Measurements from ENCODE around the gene ROBO3.

Gene ROBO3

DNA sequence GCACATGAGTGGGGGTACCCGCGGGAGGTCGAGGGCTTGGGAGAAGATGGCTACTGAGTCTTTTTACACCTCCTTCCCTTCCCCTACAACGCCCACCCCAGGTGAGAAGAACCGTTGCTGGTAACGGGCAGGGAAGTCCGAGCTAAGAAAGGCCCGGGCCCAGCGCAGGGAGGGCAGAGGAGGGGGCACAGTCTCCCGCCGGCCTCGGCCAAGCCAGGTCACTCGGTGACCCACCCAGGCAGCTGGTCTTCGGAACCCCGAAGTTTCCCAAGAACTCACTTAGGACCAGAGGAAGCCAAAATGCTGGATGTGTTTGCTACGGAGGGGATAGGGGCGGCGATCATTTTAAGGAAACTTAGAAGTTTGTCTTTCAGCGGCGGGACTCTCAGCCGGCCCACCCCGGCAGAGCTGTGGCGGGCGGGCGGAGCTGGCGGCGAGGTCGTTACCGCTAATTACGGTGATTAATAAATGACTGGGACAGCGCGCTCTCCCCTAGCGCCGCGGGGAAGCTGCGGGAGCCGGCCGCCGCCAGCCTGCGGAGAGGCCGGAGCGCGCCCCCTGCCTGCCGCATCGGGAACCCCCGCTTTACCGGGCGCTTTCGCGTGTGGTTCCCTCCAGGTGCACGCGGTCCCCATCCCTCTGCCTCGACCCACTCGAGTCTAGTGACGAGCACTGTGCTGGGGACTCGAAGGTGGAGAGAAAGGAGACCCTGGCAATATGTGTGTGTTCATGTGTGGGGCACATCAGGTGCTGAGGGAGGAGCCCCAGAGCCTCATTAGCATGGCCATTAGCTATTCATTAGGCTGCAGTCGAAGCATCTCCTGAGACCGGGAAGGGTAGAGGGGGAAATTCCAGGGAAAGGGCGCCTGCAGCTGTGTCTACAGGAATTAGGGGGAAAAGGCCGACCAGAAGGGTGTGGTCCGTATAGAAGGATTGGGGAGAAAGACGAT is 945 bp downstream of the ROBO3 start:
- Histone ChIP-seq H3K9me3 (ENCODE audit: control insufficient read depth in 2 of 2, low read length in 2 of 2) (no peaks in the 10 kb centered on the region), H3K36me3 (ENCODE audit: control insufficient read depth in 2 of 2, insufficient read depth in 2 of 2, low read length in 2 of 2) (no peaks in the 10 kb centered on the region), H3K4me3 (ENCODE audit: low read length in 2 of 2) (peak overlapping the region in 1 of 2 donors; percentile 31), H3K4me1 (ENCODE audit: control insufficient read depth in 2 of 2, insufficient read depth in 2 of 2, low read length in 2 of 2) (peaks cover 6 to 12% of the 10 kb centered on the region in 2 donors), H3K9ac (ENCODE audit: low read depth in 1 of 2, low read length in 2 of 2) (no peak overlapping the region), H3K27me3 (ENCODE audit: control insufficient read depth in 2 of 2, insufficient read depth in 2 of 2, low read length in 2 of 2) (peaks cover 81 to 89% of the 10 kb centered on the region in 2 donors), H3K27ac (ENCODE audit: low read depth in 2 of 2, low read length in 2 of 2) (no peak overlapping the region)

DNA sequence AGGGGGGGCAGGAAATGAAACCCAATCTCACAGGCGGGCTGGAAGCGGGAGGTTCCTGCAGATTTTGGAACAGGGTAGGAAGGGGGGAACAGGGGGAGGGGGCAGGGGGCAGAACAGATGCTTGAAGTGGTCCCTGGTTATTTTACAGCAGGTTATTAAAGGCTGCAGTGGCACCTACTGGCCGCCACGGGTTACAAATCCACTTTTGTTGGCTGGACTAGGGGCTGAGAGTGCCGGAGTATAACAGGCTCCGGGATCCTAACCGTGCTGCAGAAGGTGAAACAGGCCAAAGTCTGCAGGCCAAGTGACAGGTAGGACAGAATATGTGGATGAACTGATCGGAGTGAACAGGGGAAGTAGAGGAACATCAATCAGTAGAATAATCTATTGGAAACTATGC is 2.5 kb downstream of the ROBO3 start:
- Histone ChIP-seq H3K27ac (ENCODE audit: low read depth in 2 of 2, low read length in 2 of 2) (no peak overlapping the region), H3K9ac (ENCODE audit: low read depth in 1 of 2, low read length in 2 of 2) (no peak overlapping the region), H3K4me3 (ENCODE audit: low read length in 2 of 2) (no peak overlapping the region), H3K36me3 (ENCODE audit: control insufficient read depth in 2 of 2, insufficient read depth in 2 of 2, low read length in 2 of 2) (no peaks in the 10 kb centered on the region), H3K4me1 (ENCODE audit: control insufficient read depth in 2 of 2, insufficient read depth in 2 of 2, low read length in 2 of 2) (peaks cover 6 to 12% of the 10 kb centered on the region in 2 donors), H3K27me3 (ENCODE audit: control insufficient read depth in 2 of 2, insufficient read depth in 2 of 2, low read length in 2 of 2) (peaks cover 77 to 85% of the 10 kb centered on the region in 2 donors), H3K9me3 (ENCODE audit: control insufficient read depth in 2 of 2, low read length in 2 of 2) (no peaks in the 10 kb centered on the region)

DNA sequence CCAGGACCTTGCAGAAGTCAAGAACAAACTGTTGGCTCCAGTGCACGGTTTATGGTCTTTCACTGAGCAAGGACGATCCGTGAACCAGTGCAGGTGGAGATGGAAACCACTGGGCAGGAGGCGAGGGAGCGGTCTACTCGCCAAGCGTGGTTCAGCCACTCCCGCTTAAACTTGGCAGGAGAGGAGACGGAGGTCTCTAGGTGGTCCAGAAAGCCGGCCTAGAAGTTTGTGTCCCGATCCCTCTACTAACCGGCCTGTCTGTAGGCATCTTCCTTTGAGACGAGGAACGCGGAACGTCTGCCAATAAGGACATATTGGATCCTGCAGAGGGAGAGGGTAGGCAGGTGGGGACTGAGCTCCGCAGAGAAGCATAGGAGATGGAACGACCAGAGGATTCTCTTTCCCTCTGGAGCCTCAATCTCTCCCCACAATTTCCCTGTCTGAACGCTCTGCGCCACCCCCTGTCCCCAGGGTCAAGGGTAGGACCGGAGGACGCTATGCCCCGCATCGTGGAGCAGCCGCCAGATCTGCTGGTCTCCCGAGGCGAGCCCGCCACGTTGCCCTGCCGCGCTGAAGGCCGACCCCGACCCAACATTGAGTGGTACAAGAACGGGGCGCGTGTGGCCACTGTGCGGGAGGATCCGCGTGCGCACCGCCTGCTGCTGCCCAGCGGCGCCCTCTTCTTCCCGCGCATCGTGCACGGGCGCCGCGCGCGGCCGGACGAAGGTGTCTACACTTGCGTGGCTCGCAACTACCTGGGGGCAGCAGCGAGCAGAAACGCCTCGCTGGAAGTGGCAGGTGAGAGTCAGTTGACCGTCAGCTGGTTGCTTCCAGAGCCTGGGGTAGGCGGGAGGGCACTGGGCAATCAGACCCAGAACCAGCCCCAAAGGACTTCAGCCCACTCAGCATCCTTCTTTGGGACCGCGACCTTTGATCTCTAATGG is 3.4 kb downstream of the ROBO3 start:
- H3K27me3 ChIP-seq (ENCODE audit: control insufficient read depth in 2 of 2, insufficient read depth in 2 of 2, low read length in 2 of 2): peaks cover 76 to 85% of the 10 kb centered on the region in 2 donors
- no peaks in the 10 kb centered on the region for H3K36me3 ChIP-seq (ENCODE audit: control insufficient read depth in 2 of 2, insufficient read depth in 2 of 2, low read length in 2 of 2)
- no peak overlapping the region for H3K9ac ChIP-seq (ENCODE audit: low read depth in 1 of 2, low read length in 2 of 2)
- no peak overlapping the region for H3K4me3 ChIP-seq (ENCODE audit: low read length in 2 of 2)
- H3K4me1 ChIP-seq (ENCODE audit: control insufficient read depth in 2 of 2, insufficient read depth in 2 of 2, low read length in 2 of 2): peaks cover 4 to 12% of the 10 kb centered on the region in 2 donors
- H3K27ac ChIP-seq (ENCODE audit: low read depth in 2 of 2, low read length in 2 of 2): no peak overlapping the region
- H3K9me3 ChIP-seq (ENCODE audit: control insufficient read depth in 2 of 2, low read length in 2 of 2): no peaks in the 10 kb centered on the region

DNA sequence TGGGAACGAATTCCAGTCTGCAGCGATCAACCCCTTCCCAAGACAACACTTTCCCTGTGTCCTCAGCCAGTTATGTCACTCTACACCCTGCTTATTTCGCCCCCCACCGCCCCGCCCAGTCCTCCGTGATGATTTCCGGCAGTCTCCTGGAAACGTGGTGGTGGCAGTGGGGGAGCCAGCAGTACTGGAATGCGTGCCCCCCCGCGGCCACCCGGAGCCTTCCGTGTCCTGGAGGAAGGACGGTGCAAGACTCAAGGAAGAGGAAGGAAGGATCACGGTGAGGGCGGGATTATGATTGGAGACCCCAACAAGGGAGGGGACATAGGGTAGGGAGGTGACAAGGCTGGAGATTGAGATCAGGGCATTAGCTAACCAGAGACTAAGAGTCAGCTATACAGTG is 4.1 kb downstream of the ROBO3 start:
- Histone ChIP-seq H3K27me3 (ENCODE audit: control insufficient read depth in 2 of 2, insufficient read depth in 2 of 2, low read length in 2 of 2) (peaks cover 70 to 81% of the 10 kb centered on the region in 2 donors), H3K4me3 (ENCODE audit: low read length in 2 of 2) (no peak overlapping the region), H3K9ac (ENCODE audit: low read depth in 1 of 2, low read length in 2 of 2) (no peak overlapping the region), H3K36me3 (ENCODE audit: control insufficient read depth in 2 of 2, insufficient read depth in 2 of 2, low read length in 2 of 2) (no peaks in the 10 kb centered on the region), H3K27ac (ENCODE audit: low read depth in 2 of 2, low read length in 2 of 2) (no peak overlapping the region), H3K4me1 (ENCODE audit: control insufficient read depth in 2 of 2, insufficient read depth in 2 of 2, low read length in 2 of 2) (peaks cover 4 to 12% of the 10 kb centered on the region in 2 donors), H3K9me3 (ENCODE audit: control insufficient read depth in 2 of 2, low read length in 2 of 2) (no peaks in the 10 kb centered on the region)

DNA sequence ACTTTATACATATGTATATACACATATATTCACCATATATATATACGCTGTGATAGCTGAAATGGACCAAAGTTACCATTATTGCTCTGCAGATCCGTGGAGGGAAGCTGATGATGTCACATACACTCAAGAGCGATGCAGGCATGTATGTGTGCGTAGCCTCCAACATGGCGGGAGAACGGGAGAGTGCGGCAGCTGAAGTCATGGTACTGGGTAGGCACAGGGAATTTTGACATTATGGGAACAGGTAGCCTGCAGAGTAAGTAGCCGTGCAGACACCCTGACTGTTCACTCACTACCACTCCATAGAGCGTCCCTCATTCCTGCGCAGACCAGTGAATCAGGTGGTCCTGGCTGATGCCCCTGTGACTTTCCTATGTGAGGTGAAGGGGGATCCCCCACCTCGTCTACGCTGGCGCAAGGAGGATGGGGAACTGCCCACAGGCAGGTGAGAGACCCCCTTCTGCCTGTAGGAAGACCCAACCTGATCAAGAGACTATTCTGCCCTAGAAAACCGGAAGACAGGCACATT is 4.7 kb downstream of the ROBO3 start:
- Histone ChIP-seq H3K27ac (ENCODE audit: low read depth in 2 of 2, low read length in 2 of 2) (no peak overlapping the region), H3K9ac (ENCODE audit: low read depth in 1 of 2, low read length in 2 of 2) (no peak overlapping the region), H3K36me3 (ENCODE audit: control insufficient read depth in 2 of 2, insufficient read depth in 2 of 2, low read length in 2 of 2) (no peaks in the 10 kb centered on the region), H3K4me3 (ENCODE audit: low read length in 2 of 2) (no peak overlapping the region), H3K27me3 (ENCODE audit: control insufficient read depth in 2 of 2, insufficient read depth in 2 of 2, low read length in 2 of 2) (peaks cover 65 to 78% of the 10 kb centered on the region in 2 donors), H3K4me1 (ENCODE audit: control insufficient read depth in 2 of 2, insufficient read depth in 2 of 2, low read length in 2 of 2) (peaks cover 4 to 12% of the 10 kb centered on the region in 2 donors), H3K9me3 (ENCODE audit: control insufficient read depth in 2 of 2, low read length in 2 of 2) (no peaks in the 10 kb centered on the region)

DNA sequence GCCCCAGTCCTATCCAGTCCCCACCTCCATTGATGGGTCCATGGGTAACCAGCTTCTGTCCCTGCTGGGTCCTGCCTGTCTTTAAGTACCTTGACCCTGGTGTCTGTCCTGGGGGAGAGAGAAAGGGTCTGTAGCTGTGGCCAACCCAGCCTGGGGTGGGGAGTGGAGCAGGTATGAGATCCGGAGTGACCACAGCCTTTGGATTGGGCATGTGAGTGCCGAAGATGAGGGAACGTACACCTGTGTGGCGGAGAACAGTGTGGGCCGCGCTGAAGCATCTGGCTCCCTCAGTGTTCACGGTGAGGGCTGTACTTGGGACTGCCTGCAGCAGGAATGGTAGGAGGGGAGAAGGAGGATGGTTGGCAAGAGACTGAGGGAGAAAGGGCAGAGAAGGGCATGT is 5.2 kb downstream of the ROBO3 start:
- H3K9me3 ChIP-seq (ENCODE audit: control insufficient read depth in 2 of 2, low read length in 2 of 2): no peaks in the 10 kb centered on the region
- no peak overlapping the region for H3K27ac ChIP-seq (ENCODE audit: low read depth in 2 of 2, low read length in 2 of 2)
- no peak overlapping the region for H3K4me3 ChIP-seq (ENCODE audit: low read length in 2 of 2)
- H3K9ac ChIP-seq (ENCODE audit: low read depth in 1 of 2, low read length in 2 of 2): no peak overlapping the region
- H3K4me1 ChIP-seq (ENCODE audit: control insufficient read depth in 2 of 2, insufficient read depth in 2 of 2, low read length in 2 of 2): peaks cover 4 to 12% of the 10 kb centered on the region in 2 donors
- H3K27me3 ChIP-seq (ENCODE audit: control insufficient read depth in 2 of 2, insufficient read depth in 2 of 2, low read length in 2 of 2): peaks cover 60 to 78% of the 10 kb centered on the region in 2 donors
- H3K36me3 ChIP-seq (ENCODE audit: control insufficient read depth in 2 of 2, insufficient read depth in 2 of 2, low read length in 2 of 2): no peaks in the 10 kb centered on the region

DNA sequence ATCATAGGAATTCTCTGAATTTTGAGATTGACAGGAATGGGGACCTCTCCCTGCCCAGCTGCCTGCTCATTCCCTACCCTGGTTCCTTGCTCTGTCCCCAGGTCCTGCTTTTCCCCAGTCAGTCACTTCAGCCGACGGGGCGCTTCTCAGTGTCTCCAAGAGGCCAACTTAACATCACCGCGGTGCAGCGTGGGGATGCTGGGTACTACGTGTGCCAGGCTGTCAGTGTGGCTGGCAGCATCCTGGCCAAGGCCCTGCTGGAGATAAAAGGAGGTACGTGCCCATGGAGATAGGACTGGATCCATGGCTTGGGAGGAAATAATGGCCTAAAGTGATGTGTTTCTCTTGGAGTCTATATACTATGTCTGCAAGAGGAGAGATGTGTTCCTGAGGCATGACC is 7.0 kb downstream of the ROBO3 start:
- Histone ChIP-seq H3K9ac (ENCODE audit: low read depth in 1 of 2, low read length in 2 of 2) (no peak overlapping the region), H3K27me3 (ENCODE audit: control insufficient read depth in 2 of 2, insufficient read depth in 2 of 2, low read length in 2 of 2) (peaks cover 45 to 66% of the 10 kb centered on the region in 2 donors), H3K4me1 (ENCODE audit: control insufficient read depth in 2 of 2, insufficient read depth in 2 of 2, low read length in 2 of 2) (peaks cover 5 to 8% of the 10 kb centered on the region in 2 donors), H3K9me3 (ENCODE audit: control insufficient read depth in 2 of 2, low read length in 2 of 2) (no peaks in the 10 kb centered on the region), H3K36me3 (ENCODE audit: control insufficient read depth in 2 of 2, insufficient read depth in 2 of 2, low read length in 2 of 2) (no peaks in the 10 kb centered on the region), H3K27ac (ENCODE audit: low read depth in 2 of 2, low read length in 2 of 2) (no peak overlapping the region), H3K4me3 (ENCODE audit: low read length in 2 of 2) (no peak overlapping the region)

DNA sequence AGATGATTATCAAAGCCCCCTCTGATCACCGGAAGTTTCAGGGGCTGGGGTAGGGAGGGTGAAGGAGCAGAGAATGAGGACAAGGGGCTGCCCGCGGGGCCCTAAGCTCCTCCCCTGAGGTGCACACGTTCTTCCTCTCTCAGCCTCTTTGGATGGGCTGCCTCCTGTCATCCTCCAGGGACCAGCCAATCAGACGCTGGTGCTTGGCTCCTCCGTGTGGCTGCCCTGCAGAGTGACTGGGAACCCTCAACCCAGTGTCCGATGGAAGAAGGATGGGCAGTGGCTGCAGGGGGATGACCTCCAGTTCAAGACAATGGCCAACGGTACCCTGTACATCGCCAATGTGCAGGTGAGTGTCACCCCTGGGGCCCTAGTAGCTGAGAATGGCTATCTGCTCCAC is 7.5 kb downstream of the ROBO3 start:
- H3K36me3 ChIP-seq (ENCODE audit: control insufficient read depth in 2 of 2, insufficient read depth in 2 of 2, low read length in 2 of 2): no peaks in the 10 kb centered on the region
- peaks cover 43 to 63% of the 10 kb centered on the region in 2 donors for H3K27me3 ChIP-seq (ENCODE audit: control insufficient read depth in 2 of 2, insufficient read depth in 2 of 2, low read length in 2 of 2)
- H3K4me3 ChIP-seq (ENCODE audit: low read length in 2 of 2): no peak overlapping the region
- H3K27ac ChIP-seq (ENCODE audit: low read depth in 2 of 2, low read length in 2 of 2): no peak overlapping the region
- peaks cover 5 to 6% of the 10 kb centered on the region in 2 donors for H3K4me1 ChIP-seq (ENCODE audit: control insufficient read depth in 2 of 2, insufficient read depth in 2 of 2, low read length in 2 of 2)
- no peaks in the 10 kb centered on the region for H3K9me3 ChIP-seq (ENCODE audit: control insufficient read depth in 2 of 2, low read length in 2 of 2)
- no peak overlapping the region for H3K9ac ChIP-seq (ENCODE audit: low read depth in 1 of 2, low read length in 2 of 2)

DNA sequence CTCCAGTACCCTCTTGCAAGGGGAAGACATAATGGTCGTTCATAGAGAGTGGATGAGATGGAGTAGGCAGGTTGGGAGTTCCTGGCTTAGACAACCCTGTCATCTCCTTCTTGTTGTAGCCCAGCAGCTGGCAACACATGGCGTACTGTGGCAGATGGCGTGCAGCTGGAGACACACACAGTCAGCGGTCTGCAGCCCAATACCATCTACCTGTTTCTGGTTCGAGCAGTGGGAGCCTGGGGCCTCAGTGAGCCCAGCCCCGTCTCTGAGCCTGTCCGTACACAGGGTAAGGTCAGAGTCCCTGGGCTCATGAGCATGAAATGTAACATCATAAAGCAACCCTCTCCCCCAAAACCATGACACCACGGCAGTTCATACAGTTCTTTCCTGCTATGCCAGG is 8.7 kb downstream of the ROBO3 start:
- H3K27me3 ChIP-seq (ENCODE audit: control insufficient read depth in 2 of 2, insufficient read depth in 2 of 2, low read length in 2 of 2): peaks cover 31 to 50% of the 10 kb centered on the region in 2 donors
- no peaks in the 10 kb centered on the region for H3K9me3 ChIP-seq (ENCODE audit: control insufficient read depth in 2 of 2, low read length in 2 of 2)
- no peaks in the 10 kb centered on the region for H3K36me3 ChIP-seq (ENCODE audit: control insufficient read depth in 2 of 2, insufficient read depth in 2 of 2, low read length in 2 of 2)
- peaks cover 4 to 5% of the 10 kb centered on the region in 2 donors for H3K4me1 ChIP-seq (ENCODE audit: control insufficient read depth in 2 of 2, insufficient read depth in 2 of 2, low read length in 2 of 2)
- no peak overlapping the region for H3K9ac ChIP-seq (ENCODE audit: low read depth in 1 of 2, low read length in 2 of 2)
- H3K27ac ChIP-seq (ENCODE audit: low read depth in 2 of 2, low read length in 2 of 2): no peak overlapping the region
- H3K4me3 ChIP-seq (ENCODE audit: low read length in 2 of 2): no peak overlapping the region
